Fibroblast of gingiva (primary cell): ENCODE data around the gene TBC1D21.
"Not testable (repeated sequence)": the region's sequence is repeated elsewhere in the genome, so short reads cannot be mapped to it uniquely, and the experiment has no call there.

Source experiments
- DNase-seq: peaks from one replicate; pipeline ENCODE4 v3.0.0-alpha.2; 2011; ENCODE audit warnings: low read depth

Gene TBC1D21

GRCh38 chr15:73930371-73930770 lies 57.0 kb downstream of the TBC1D21 start:
- DNase-seq = peak; percentile 82

- DNase-seq = peak; percentile 92
Observed at GRCh38 chr15:73930790-73931281, 57.5 kb downstream of the TBC1D21 start.

GRCh38 chr15:73931441-73931840 lies 58.1 kb downstream of the TBC1D21 start:
- DNase-seq = no peak

GRCh38 chr15:73932381-73933191 lies 59.2 kb downstream of the TBC1D21 start:
- DNase-seq = no peak

GRCh38 chr15:73934281-73934680 lies 60.9 kb downstream of the TBC1D21 start:
- DNase-seq = no peak

GRCh38 chr15:73935547-73935946 lies 62.2 kb downstream of the TBC1D21 start:
- no peak for DNase-seq

- DNase-seq = peak; percentile 46
Observed at GRCh38 chr15:73936181-73936580, 62.8 kb downstream of the TBC1D21 start.

- DNase-seq = no peak
Observed at GRCh38 chr15:73936588-73937290, 63.4 kb downstream of the TBC1D21 start.

GRCh38 chr15:73937296-73937695 lies 63.9 kb downstream of the TBC1D21 start:
- no peak for DNase-seq

GRCh38 chr15:73937726-73938125 lies 64.4 kb downstream of the TBC1D21 start:
- no peak for DNase-seq

- DNase-seq = not testable (repeated sequence)
Observed at GRCh38 chr15:73938516-73938915, 65.2 kb downstream of the TBC1D21 start.
